ENCODE results near the gene ITK.

The ITK gene

GRCh38 chr5:157248821-157249470 lies 68.3 kb downstream of the ITK start:
- no peak for DNase-seq

- peak; percentile 53 for DNase-seq
Observed at GRCh38 chr5:157252711-157253465, 72.2 kb downstream of the ITK start.

GRCh38 chr5:157253547-157253946 lies 72.9 kb downstream of the ITK start:
- DNase-seq = peak; percentile 41

GRCh38 chr5:157258450-157258849 lies 77.8 kb downstream of the ITK start:
- DNase-seq = no peak

- DNase-seq = no peak
Observed at GRCh38 chr5:157259699-157260098, 79.1 kb downstream of the ITK start.

GRCh38 chr5:157263496-157264090 lies 83.0 kb downstream of the ITK start:
- no peak for DNase-seq

- DNase-seq = peak; percentile 80
Observed at GRCh38 chr5:157265714-157266285, 85.2 kb downstream of the ITK start, which contains the start of gene CYFIP2. CYFIP2 (plus strand) TSS chr5:157266123; CDS start chr5:157285362, 19,239 bp downstream.

- DNase-seq = peak; percentile 32
Observed at GRCh38 chr5:157266286-157267007, 85.8 kb downstream of the ITK start.

GRCh38 chr5:157267025-157267424 lies 86.4 kb downstream of the ITK start:
- DNase-seq = no peak

GRCh38 chr5:157267761-157268480 lies 87.3 kb downstream of the ITK start:
- no peak for DNase-seq

GRCh38 chr5:157269165-157269671 lies 88.6 kb downstream of the ITK start:
- no peak for DNase-seq

- DNase-seq = no peak
Observed at GRCh38 chr5:157269761-157270272, 89.2 kb downstream of the ITK start.

- DNase-seq = no peak
Observed at GRCh38 chr5:157270771-157271170, 90.1 kb downstream of the ITK start.

- DNase-seq = no peak
Observed at GRCh38 chr5:157271740-157272271, 91.2 kb downstream of the ITK start.

- no peak for DNase-seq
Observed at GRCh38 chr5:157273131-157273556, 92.5 kb downstream of the ITK start.

GRCh38 chr5:157275403-157275802 lies 94.8 kb downstream of the ITK start:
- DNase-seq = no peak

- no peak for DNase-seq
Observed at GRCh38 chr5:157278319-157279037, 97.8 kb downstream of the ITK start.

- DNase-seq = no peak
Observed at GRCh38 chr5:157279605-157280239, 99.1 kb downstream of the ITK start.

- no peak for DNase-seq
Observed at GRCh38 chr5:157280927-157281326, 100.3 kb downstream of the ITK start.

GRCh38 chr5:157282150-157282549 lies 101.5 kb downstream of the ITK start:
- DNase-seq = no peak
